Cardiac muscle cell (in vitro differentiated cells and primary cell): ENCODE measurements around the gene GPR137. TPM values are rescaled to one million over a fixed set of nuclear protein-coding genes. Genes with fewer than 3 reads are reported as not detected.
A peak's percentile ranks its signal among the peaks of the same experiment; 100 is the strongest.

Experiments
- DNase-seq, 2 donors: peaks; one replicate each; pipeline versions ENCODE4 v3.0.0 to v3.0.0-alpha.2; 2010 to 2017; ENCODE audit warnings: low read depth in 1 of 2, low spot score in 1 of 2
- H3K27ac ChIP-seq: fragments of 200-600 bp; sonication (generic); 2 replicates; pipeline ENCODE4 v1.5.1; 2016
- H3K27me3 ChIP-seq: fragments of 200-600 bp; sonication (generic); 2 replicates; pipeline ENCODE4 v1.6.0; 2016; ENCODE audit warnings: control low read depth
- H3K36me3 ChIP-seq: fragments of 200-600 bp; sonication (generic); 2 replicates; pipeline ENCODE4 v1.5.1; 2016; ENCODE audit warnings: control low read depth
- H3K4me1 ChIP-seq: fragments of 200-600 bp; sonication (generic); 2 replicates; pipeline ENCODE4 v1.8.1; 2017; ENCODE audit warnings: low read depth, mild to moderate bottlenecking, mixed run types
- H3K4me3 ChIP-seq: fragments of 200-600 bp; sonication (generic); 2 replicates; pipeline ENCODE4 v1.5.1; 2016; ENCODE audit warnings: mild to moderate bottlenecking
- H3K9me3 ChIP-seq: fragments of 200-600 bp; sonication (generic); 2 replicates; pipeline ENCODE4 v1.5.1; 2017; ENCODE audit warnings: low read depth, mild to moderate bottlenecking, control low read depth
- polyA plus RNA-seq: library from polyadenylated mRNA; unstranded; fragments of >200 nt; fragmentation: Nextera tagmentation; extraction: Ambion mirVana; gene quantifications from 2 replicates; pipeline ENCODE4 v1.2.1, GENCODE V29; 2016
- total RNA-seq: library from RNA; depleted of rRNA; stranded (reverse); fragments of >200 nt; gene quantifications from 2 replicates; pipeline ENCODE4 v1.2.3, GENCODE V29; 2016
- TF ChIP-seq, protein P1 (sequence below): IDR thresholded peaks from 2 replicates; pipeline ENCODE4 v1.5.1; 2012; ENCODE audit warnings: low read depth, mild to moderate bottlenecking, low read length

GPR137 gene
- total and polyA plus RNA-seq, 2 experiments from 2014 or later: 37.7 to 82.6 TPM

DNA sequence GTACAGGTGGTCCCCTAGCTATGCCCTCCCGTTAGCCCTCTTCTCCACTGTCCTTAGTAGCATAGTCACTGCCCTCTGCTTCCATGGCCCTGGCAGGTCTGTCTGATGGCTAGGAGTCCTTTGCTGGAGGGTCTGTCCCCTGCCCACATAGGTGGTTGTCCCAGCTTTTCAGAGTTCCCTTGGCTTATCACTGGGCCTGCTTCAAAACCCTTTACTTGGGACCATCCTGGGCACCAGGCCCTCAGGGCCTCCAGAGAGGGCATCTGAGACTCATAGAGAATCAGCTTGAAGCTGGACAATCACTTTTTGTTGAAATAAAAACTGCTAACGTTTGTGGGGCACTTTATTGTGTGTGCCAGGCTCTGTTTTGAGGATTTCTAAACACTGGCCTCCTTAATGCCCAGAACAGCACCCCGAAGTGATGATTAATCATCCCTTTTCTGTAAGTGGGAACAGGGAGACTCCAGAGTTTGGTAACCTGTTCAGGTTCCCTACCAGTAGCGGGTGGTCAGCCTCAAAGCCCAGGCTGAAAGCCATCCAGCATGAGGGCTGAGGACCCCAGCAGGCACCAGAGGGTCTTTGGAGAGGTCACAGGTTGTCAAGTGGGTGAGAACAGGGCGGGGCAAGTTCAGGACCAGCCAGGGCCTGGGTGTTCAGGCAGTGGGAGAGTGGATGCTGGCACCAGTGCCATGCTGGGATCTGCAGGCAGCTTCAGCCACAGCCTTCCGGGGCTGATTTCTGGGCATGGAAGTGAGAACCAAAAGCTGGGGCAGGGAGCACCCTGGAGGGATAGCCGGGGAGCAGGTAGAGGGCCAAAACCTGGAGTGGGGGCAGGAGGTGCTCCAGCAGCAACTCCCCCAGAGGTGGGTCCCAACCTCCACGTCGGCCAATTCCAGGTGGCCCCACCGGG is 5.0 kb downstream of the GPR137 start:
- Histone ChIP-seq H3K9me3 (no peaks in the 10 kb centered on the region), H3K36me3 (no peaks in the 10 kb centered on the region), H3K4me3 (no peak overlapping the region), H3K27ac (no peak overlapping the region), H3K27me3 (peaks cover 66% of the 10 kb centered on the region), H3K4me1 (no peaks in the 10 kb centered on the region)
- no peak for DNase-seq
- TF ChIP-seq, protein P1, sequence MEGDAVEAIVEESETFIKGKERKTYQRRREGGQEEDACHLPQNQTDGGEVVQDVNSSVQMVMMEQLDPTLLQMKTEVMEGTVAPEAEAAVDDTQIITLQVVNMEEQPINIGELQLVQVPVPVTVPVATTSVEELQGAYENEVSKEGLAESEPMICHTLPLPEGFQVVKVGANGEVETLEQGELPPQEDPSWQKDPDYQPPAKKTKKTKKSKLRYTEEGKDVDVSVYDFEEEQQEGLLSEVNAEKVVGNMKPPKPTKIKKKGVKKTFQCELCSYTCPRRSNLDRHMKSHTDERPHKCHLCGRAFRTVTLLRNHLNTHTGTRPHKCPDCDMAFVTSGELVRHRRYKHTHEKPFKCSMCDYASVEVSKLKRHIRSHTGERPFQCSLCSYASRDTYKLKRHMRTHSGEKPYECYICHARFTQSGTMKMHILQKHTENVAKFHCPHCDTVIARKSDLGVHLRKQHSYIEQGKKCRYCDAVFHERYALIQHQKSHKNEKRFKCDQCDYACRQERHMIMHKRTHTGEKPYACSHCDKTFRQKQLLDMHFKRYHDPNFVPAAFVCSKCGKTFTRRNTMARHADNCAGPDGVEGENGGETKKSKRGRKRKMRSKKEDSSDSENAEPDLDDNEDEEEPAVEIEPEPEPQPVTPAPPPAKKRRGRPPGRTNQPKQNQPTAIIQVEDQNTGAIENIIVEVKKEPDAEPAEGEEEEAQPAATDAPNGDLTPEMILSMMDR: no peak

DNA sequence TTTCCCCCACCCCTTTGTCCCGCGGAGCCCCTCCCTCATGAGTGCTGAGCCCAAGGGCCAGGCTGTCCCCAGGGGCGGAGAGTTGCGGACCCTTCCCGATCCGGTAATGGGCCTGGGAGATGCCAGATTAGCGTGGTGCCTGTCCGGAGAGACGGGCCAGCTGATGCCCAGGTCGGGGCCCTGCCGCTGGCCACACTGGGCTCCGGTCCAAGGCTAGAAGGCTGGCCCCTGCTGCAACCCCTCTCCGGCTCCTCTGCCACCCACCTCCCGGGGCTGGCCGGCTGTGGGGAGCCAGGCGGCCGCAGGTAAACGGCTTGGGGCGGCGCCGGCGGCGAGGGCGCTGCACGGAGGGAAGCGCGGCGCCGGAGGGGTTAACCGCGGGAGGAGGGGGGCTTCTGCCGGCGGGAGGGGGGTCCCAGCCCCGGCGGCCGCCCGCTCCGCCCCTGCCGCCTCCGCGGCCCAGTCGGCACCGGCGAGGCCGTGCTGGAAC is 5.7 kb downstream of the GPR137 start, which contains the start of gene KCNK4:
TSS of gene KCNK4 (plus strand) at position 41 of the 490 bp plus-strand sequence. CDS start 1,717 bp downstream, outside the sequence.
- Histone ChIP-seq H3K4me3 (peak within 1 kb of the TSS; percentile 18), H3K9me3 (no peaks in the 10 kb centered on the region), H3K4me1 (no peaks in the 10 kb centered on the region), H3K36me3 (no peaks in the 10 kb centered on the region), H3K27ac (no peak within 1 kb of the TSS), H3K27me3 (peaks cover 73% of the 10 kb centered on the region)
- no peak for DNase-seq
- TF ChIP-seq, protein P1: no peak

DNA sequence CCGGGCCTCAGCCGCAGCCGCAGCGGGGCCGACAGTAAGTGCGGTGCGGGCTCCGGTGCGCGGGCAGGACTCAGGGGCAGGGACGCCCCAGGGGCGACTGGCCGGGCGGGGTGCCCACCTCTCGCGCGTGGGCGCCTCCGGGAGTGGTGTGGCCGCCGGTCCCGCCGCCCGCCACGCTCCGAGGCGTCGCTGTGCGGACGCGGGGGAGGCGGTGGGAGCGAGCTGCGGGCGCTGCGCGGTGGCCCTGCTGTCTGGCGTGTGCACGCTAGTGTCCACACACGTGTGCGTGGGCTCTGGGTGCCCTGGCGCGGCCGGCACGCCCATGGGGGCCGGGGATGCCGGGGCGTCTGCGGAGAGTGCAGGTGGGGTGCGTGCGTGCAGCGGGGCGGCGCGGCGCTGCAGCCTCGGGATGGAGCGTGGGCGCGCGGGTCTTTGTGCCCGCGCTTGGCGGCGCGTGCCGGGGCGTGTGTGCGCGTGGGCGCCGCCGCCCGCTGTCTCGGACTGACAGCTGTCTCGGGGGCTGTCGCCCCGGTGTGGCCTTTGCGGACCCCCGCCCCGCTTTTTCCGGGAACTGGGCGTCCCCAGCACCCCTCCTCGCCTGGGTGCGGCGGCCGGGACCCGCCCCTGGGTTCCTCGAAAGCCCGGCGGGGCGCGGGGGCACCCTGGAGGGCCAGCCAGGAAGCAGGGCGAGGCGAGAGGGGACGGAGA is 6.3 kb downstream of the GPR137 start:
- Histone ChIP-seq H3K27ac (no peak overlapping the region), H3K36me3 (no peaks in the 10 kb centered on the region), H3K4me1 (no peaks in the 10 kb centered on the region), H3K27me3 (peaks cover 79% of the 10 kb centered on the region), H3K4me3 (peak overlapping the region; percentile 18), H3K9me3 (no peaks in the 10 kb centered on the region)
- no peak for DNase-seq
- TF ChIP-seq, protein P1: no peak

DNA sequence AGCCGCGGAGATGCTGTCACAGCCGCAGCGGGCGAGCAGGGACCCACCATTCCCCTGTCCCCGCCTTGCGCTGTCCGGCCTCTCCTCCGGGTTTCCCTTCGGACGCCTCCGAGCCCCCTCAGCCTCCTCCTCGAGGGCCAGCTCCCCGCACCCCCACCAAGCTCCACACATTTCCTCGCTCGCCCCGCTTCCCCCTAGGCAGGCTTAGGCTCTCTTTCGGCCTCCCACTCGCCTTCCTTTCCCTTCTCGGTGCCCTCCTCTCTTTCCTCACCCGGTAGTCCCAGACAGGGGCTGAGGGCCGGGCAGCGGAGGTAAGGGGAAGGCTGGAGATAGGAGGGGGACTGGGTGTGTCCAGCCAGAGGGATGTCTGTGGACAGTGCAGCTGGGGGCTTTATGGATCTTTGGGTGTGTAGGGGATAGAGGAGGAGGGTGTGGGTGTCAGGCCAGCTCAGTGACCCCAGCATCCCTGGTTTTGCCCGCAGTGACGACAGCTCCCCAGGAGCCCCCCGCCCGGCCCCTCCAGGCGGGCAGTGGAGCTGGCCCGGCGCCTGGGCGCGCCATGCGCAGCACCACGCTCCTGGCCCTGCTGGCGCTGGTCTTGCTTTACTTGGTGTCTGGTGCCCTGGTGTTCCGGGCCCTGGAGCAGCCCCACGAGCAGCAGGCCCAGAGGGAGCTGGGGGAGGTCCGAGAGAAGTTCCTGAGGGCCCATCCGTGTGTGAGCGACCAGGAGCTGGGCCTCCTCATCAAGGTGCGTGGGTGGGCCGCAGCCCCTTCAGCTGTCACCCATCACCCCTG is 7.0 kb downstream of the GPR137 start:
- H3K4me1 ChIP-seq: no peaks in the 10 kb centered on the region
- peak overlapping the region; percentile 18 for H3K4me3 ChIP-seq
- H3K9me3 ChIP-seq: no peaks in the 10 kb centered on the region
- peaks cover 86% of the 10 kb centered on the region for H3K27me3 ChIP-seq
- TF ChIP-seq, protein P1: no peak
- DNase-seq: no peak
- no peaks in the 10 kb centered on the region for H3K36me3 ChIP-seq
- H3K27ac ChIP-seq: no peak overlapping the region

DNA sequence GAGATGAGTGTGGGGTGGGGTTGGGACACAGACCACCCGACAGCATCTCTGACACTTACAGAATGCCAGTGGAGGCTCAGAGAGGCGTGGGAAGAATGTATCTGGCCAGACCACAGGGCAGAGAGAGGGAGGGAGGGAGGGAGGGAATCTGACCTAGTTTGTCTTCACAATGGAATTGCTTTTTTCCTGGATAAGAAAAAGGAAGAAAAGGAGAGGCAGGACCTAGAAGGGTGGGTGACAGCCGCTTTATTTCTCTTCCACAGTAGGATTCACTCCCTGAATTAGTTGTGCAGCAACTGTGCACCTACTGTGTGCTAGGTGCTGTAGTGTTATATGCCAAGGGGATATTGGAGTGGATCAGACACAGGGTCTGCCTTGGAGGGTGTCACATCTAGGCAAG is 9.1 kb downstream of the GPR137 start:
- Histone ChIP-seq H3K4me3 (no peak overlapping the region), H3K4me1 (no peaks in the 10 kb centered on the region), H3K9me3 (no peaks in the 10 kb centered on the region), H3K36me3 (no peaks in the 10 kb centered on the region), H3K27me3 (peaks cover 100% of the 10 kb centered on the region), H3K27ac (no peak overlapping the region)
- TF ChIP-seq, protein P1: no peak
- peak in 1 of 2 donors; percentile 52 for DNase-seq
